Activated naive CD8-positive, alpha-beta T cell treated with anti-CD3 and anti-CD28 coated beads, Interleukin-2, amount 50 U/mL, for 16 hours (primary cell): ENCODE results near the gene UTS2R.
"Not testable (repeated sequence)": the region's sequence is repeated elsewhere in the genome, so short reads cannot be mapped to it uniquely, and the experiment has no call there.

ENCODE experiments used
- DNase-seq: peaks from one replicate; pipeline ENCODE4 v3.0.0-alpha.2; 2020; ENCODE audit warnings: low read depth, low spot score

Gene UTS2R

DNA sequence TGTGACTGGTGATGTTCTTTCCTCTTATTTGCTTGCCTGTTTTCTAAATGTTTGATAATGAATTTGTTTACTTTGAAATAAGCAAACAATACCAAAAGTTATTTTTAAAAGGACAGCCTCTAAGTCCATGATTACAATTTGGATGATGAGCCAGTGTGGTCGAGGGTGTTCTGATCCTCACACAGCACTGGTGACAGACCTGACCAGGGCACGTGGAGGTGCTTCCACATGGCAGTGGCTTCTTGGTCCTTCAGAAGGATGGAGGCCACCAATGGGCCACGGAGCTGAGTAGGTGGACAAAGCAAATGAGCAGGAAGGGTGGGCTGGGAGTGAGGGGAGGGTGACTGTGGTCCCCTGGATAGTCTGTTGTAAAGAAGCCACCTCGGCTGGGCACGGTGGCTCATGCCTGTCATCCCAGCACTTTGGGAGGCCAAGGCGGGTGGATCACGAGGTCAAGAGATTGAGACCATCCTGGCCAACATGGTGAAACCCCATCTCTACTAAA is 16.7 kb upstream of the UTS2R start:
- DNase-seq, result no peak

DNA sequence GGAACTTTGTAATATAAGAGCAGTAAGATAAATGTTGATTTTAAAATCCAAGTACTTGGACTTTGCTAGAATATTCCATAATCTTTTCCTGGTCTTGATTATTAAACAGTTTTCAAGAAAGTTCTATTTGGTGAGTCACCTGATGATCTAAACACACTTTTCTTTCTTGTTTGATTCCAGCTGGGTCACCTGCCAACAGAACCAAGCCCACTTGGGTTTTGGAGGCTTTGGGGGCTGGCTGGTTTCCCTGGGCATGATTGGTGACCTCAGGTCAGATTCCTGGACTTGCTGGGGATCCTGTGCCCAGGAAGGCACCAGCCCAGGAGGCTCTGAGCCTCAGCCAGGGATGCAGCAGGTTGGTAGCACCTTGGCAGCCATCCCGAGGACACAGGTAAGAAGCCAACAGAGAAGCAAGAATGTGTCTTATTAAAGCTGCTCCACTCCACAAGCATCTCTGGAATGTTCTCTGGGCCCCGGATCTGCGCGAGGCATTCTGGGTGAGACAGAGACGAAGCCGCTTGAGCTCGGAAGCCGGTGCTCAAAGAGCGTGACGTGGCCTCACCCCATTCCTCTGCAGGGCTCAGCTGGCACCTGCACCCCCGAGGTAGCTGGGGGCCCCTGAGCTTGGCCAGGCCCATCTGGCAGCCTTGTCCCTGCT is 15.7 kb upstream of the UTS2R start:
- DNase-seq, result no peak

DNA sequence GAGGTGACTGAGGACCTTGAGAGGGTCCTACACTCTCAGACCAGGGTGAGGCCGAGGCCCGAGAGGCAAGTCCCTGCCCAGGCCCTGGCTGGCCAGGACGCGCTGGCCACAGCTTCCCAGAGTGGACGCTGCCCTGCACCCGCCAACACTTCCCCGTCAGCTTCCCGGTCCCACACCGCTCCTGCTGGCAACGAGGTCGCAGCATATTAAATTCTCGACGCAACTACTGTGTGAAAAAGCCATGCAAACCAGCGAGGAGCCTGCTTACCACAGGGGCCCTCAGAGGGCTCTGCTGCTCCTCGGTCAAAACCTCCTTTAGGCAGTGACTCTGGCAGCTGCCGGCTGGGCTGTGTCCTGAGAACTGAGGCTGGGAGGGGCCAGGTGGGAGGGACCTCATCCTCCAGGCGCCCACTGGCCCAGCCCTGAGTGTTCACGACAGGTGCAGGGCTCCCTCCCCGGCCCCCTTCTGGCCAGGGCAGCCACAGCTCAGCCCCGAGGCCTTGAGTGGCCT is 14.7 kb upstream of the UTS2R start:
- no peak for DNase-seq

DNA sequence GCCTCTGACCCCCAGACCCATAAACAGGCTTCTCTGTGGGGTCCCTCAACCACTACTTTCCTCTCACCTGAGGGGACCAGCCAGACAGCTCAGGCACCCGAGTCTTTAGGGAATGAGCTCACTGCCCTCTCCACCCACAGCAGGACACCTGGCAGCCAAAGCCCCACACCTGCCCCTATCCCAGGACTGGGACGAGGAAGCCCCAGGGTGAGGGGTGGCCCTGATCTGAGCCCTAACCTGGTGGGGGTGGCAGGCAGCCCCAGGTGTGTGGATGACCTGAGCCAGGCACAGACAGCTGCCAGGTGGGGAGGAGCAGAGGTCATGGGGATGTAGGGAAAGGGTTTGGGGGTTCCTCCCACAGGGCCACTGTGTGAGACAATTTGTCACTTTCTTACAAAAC is 14.2 kb upstream of the UTS2R start:
- DNase-seq, result no peak

DNA sequence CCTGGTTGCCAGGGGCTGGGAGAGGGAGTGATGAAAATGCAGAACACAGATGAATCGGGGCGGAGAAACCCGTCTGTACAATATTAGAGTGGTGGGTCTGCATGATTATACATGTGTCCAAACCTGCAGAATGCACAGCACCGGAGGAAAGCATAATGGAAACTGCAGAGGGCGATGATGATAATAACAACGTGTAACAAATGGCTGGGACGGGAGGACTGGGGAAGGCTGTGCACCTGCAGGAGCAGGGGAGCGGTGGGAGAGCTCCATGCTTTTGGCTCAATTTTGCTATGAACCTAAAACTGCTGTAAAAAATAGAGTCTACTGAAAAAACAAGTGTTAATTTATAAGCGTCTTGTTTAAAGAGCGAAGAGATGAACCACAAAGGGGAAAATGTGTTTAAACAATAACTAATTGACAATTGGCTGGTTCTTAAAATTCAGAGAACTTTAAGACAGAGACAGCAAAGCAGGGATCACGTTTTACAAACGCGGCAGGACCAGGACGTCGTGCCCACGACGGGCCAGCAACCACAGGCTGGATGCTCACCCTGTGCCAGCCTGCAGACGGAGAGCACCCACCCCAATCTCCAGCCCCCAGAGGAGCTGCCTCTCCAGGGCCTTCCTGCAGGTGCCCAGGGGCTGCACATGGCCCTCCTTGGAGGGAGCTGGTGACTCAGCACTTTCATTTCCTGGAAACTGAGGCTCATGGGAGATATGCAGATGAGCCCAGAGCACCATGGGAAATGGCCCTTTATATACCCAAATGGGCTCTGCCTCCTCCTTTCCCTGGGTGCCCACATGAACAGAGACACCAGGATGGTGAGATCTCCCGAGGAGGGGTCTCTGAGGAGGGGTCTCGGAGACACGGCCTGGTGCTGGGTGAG is 12.9 kb upstream of the UTS2R start, which contains the start of gene TEX19:
TEX19 (plus strand) TSS at position 783 of the 886 bp plus-strand sequence. CDS start 2,904 bp downstream, outside the sequence.
- no peak for DNase-seq

DNA sequence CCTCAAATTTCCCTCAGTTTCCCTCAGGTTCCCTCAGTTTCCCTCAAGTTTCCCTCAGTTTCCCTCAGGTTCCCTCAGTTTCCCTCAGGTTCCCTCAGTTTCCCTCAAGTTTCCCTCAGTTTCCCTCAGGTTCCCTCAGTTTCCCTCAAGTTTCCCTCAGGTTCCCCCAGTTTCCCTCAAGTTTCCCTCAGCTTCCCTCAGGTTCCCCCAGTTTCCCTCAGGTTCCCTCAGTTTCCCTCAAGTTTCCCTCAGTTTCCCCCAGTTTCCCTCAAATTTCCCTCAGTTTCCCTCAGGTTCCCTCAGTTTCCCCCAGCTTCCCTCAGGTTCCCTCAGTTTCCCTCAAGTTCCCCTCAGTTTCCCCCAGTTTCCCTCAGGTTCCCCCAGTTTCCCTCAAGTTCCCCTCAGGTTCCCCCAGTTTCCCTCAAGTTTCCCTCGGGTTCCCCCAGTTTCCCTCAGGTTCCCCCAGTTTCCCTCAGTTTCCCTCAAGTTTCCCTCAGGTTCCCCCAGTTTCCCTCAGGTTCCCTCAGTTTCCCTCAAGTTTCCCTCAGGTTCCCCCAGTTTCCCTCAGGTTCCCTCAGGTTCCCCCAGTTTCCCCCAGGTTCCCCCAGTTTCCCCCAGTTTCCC is 12.0 kb upstream of the UTS2R start:
- DNase-seq, result not testable (repeated sequence)

DNA sequence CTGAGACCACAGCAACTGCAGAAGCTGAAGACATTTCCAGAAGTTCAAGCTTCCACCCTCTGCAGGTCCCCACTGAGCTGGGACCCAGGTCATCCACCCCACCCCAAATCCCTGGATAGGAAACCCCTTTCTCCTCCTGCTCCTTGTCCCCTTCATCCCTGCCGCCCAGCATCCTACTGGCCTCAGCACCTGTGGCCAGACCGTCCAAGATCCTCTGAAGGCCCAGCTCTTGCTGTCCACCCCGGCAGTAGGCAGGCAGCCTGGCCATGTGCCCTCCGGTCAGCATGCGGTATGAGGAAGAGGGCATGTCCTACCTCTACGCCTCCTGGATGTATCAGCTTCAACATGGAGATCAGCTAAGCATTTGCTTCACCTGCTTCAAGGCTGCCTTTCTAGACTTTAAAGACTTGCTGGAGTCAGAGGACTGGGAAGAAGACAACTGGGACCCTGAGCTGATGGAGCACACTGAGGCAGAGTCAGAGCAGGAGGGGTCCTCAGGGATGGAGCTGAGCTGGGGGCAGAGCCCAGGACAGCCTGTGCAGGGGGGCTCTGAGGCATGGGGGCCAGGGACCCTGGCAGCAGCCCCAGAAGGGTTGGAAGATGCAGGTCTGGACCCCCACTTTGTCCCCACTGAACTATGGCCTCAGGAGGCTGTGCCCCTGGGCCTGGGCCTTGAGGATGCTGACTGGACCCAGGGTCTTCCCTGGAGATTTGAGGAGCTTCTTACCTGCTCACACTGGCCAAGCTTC is 9.5 kb upstream of the UTS2R start:
- DNase-seq, result no peak

DNA sequence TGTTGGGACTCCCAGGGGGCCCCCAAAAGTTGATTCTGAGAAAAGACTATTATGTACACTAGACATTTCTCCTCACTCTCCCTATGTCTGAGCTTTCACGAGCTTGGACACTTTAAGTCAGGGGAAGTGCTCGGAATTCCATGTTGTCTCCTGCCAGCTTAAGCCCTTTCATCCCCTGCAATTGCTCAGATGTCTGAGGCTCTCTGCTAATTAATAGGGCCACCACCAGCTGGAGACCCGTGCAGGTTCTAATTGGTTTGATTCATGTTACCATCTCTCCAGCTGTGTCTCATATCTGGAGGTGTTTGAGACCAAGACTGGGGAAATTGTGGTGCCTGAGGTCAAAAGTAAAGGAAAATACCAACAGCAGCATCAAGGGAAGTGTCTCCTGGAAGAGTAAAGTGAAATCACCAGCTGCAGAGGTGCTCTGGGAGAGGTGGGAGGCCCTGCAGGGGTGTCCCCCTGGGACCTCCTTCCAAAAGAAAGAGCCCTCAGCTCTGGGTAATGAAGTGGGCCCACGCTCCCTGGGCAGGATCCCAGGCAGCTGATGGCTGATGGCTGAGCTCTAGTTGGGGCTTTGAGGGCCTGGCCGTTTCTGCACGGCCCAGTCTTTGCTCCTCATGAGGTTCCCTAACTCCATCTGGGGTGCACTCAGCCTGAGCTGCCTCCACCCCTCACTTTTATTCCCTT is 5.8 kb upstream of the UTS2R start:
- DNase-seq, result no peak

DNA sequence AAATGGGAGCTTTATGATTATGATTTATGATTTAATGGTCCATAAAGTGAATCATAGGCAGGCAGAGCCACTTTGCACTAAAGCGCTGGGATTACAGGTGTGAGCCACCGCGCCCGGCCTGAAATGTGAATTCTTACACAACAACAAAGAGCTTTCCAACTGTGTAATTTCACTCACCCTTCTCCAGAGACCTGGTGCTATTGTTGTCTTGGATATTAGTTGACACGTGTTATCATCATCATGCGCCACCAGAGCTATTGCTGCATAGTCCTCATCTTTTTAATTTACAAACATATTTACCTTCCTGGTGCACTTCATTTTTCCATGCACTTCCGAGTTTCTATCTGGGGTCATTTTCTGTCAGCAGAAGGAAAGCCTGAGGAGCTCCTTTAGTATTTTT is 4.8 kb upstream of the UTS2R start:
- no peak for DNase-seq

DNA sequence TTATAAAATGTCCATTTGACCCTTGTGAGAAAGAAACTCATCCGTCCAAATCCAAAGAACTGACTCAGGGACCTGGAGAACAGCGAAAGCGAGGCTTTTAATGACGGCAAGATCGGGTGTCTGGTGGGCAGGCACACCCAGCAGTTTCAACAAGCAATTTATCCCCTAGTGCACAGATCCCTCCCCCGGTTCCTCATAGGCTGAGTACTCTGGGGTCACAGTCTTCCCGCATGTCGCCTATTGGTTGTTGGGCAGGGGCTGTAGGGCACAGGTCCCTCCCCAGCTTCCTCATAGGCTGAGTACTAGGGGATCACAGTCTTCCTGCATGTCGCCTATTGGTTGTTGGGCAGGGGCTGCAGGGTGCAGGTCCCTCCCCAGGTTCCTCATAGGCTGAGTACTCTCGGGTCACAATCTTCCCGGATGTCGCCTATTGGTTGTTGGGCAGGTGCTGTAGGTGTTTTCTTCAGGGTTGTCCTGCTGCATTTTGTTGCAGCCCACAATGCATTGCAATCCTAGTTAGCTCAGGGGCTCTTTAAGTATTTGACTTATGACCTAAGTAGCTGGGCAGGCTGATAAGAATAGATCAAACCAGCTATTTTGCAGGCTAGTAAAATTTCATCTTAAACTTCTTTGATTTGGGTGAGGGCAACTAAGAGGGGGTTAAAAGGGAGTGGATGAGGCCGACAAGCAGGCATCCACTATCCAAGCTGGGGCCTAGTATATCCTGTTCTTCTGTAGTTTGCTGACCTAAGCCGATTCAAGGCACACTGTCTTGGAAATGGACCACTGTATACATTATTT is 3.6 kb upstream of the UTS2R start:
- no peak for DNase-seq

DNA sequence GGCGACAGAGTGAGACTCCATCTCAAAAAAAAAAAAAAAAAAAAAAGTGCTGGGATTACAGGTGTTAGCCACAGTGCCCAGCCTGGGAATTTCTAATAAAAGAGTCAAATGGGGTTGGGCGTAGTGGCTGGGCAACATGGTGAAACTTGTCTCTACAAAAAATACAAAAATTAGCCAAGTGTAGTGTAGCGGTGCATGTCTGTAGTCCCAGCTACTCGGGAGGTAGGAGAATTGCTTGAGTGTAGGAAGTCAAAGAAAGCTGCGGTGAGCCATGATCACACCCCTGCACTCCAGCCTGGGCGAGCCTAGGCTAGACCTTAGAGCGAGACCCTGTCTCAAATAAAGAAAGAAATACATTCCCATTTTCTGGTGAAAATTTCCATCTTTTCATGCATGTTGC is 2.4 kb upstream of the UTS2R start:
- DNase-seq, result no peak

DNA sequence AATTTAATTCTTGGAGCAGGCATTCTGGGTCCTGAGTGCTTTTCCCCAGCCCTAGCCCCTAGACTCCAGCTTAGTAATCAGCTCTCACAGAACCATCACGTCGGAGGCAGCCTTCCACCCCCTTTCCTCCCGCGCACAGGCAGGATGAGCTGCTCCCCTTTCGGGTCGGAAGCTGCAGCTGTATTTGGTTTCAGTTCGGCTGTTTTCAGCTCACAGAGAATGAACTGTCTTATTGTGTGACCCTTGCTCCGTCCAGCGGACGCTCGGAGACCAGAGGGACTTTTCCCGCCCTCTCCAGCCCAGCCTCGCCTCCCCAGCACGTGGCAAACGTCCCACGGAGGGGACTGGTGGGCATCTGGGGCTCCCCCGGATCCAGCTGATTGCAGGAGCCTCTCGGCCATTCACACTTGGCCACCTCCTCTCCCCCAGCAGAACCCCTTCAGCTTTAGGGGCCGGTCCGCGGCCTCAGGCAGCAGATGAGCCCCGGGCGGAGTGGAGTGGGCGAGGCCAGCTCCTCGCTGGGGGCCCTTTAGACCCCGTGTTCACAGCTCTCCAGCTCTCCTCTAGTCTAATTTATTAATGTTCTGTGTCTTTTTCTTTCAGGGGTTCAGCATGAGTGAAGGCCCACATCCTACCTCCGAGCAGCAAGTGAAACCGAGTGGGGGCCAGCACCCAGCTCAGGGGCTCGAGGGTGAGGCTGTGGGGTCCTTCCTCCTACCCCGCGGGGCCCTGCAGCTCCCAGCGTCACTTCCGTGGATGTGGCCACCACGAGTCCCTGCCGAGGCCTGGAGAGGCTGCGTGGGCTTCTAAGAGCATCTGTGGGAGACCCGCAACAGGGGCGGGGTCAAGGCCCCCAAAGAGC is 863 bp upstream of the UTS2R start:
- DNase-seq, result no peak

DNA sequence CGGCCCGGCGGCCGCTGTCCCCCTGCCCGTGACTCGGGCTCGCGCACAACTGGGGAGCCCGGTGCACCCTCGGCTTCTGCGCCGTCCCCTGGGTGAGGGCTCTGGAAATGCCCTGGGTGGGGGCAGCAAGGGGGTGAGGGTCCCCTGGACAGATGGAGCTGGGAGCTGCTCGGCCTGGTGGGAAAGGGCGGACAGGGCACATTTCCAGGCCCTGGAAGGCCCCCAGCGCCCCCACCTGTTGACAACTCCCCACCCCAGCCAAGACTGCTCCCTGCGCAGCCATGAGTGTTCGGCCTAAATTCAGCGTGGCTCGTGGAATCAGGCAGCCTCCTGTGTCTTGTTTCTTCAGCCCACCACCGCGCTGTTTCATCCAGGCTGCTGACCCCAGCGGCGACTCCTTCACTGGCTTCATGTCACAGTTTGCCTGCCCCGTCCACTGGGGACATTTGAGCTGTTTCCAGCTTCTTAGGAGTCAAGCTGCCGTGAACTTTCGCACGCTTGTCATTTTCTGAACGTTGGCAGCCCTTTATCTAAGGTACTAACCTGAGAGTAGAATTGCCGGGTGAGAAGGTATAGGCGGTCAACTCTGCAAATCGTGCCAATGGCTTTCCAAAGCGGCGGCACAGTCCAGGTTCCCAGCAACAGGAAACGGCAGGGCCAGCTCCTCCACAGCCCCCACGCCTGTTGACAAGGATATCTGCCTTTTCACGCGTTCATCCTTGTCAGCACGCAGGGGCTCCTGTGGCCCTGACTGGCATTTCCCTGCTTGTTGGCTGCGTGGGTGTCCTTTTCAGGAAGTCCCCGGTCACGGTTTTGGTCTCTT is 895 bp downstream of the UTS2R start:
- DNase-seq, result no peak

DNA sequence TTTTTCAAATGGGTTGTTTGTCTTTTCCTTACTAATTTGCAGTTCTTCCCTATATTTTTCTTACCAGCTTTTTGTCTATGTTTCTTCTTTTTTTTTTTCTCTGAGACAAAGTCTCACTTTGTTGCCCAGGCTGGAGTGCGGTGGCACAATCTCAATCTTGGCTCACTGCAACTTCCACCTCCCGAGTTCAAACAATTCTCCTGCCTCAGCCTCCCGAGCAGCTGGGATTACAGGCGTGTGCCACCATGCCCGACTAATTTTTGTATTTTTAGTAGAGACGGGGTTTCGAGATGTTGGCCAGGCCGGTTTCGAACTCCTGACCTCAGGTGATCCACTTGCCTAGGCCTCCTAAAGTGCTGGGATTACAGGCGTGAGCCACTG is 1.5 kb downstream of the UTS2R start:
- not testable (repeated sequence) for DNase-seq

DNA sequence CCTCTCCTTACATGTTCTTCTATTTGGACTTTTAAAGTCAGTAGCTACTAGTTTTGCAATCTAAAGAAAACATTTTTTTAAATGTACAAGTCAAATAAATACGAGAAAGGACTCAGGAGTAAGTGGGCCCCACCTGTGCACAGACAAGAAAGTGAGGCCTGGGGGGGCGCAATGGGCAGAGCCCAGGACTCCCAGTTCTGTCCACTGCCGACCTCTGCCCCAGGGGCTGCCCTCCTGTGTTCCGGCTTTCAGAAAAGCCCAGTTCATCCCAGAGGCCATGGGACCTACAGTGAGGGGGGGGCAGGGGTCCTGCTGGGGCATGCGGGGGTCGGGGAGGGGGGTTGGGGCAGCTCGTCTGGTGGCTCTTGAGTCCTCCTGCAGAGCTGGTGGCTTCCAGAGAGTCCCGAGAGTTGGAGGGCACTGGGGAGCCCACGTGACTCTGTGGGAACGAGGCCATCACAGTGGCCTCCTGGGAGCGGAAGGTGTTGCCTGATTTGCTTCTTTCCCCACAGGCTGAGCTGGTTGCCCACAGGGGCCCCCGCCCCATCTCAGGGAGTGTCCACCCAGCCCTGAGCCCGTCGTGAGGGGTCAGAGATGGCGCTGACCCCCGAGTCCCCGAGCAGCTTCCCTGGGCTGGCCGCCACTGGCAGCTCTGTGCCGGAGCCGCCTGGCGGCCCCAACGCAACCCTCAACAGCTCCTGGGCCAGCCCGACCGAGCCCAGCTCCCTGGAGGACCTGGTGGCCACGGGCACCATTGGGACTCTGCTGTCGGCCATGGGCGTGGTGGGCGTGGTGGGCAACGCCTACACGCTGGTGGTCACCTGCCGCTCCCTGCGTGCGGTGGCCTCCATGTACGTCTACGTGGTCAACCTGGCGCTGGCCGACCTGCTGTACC is 2.4 kb downstream of the UTS2R start:
- DNase-seq, result no peak

DNA sequence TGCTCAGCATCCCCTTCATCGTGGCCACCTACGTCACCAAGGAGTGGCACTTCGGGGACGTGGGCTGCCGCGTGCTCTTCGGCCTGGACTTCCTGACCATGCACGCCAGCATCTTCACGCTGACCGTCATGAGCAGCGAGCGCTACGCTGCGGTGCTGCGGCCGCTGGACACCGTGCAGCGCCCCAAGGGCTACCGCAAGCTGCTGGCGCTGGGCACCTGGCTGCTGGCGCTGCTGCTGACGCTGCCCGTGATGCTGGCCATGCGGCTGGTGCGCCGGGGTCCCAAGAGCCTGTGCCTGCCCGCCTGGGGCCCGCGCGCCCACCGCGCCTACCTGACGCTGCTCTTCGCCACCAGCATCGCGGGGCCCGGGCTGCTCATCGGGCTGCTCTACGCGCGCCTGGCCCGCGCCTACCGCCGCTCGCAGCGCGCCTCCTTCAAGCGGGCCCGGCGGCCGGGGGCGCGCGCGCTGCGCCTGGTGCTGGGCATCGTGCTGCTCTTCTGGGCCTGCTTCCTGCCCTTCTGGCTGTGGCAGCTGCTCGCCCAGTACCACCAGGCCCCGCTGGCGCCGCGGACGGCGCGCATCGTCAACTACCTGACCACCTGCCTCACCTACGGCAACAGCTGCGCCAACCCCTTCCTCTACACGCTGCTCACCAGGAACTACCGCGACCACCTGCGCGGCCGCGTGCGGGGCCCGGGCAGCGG is 3.2 kb downstream of the UTS2R start:
- no peak for DNase-seq
